Subcutaneous adipose tissue (tissue), 4 donors: ENCODE data around the gene TPH2. TPM values are rescaled to one million over a fixed set of nuclear protein-coding genes. Genes with fewer than 3 reads are reported as not detected.

Source experiments
- CTCF ChIP-seq: fragments of 450-650 bp; IDR thresholded peaks from one replicate; pipeline ENCODE4 v1.5.1; 2016; ENCODE audit warnings: low read depth, mild to moderate bottlenecking, control low read depth, antibody characterized with exemption, moderate library complexity
- total RNA-seq, 4 donors: library from RNA; depleted of rRNA; stranded (reverse); fragments of >200 nt; gene quantifications; one replicate each; pipeline ENCODE4 v1.1.0, GENCODE V29; 2016

The TPH2 gene
- total RNA-seq, 4 donors from 2014 or later = not detected

- TF ChIP-seq CTCF = no peak
These were observed 90.3 kb downstream of the TPH2 start for GRCh38 chr12:72028966-72029365.

DNA sequence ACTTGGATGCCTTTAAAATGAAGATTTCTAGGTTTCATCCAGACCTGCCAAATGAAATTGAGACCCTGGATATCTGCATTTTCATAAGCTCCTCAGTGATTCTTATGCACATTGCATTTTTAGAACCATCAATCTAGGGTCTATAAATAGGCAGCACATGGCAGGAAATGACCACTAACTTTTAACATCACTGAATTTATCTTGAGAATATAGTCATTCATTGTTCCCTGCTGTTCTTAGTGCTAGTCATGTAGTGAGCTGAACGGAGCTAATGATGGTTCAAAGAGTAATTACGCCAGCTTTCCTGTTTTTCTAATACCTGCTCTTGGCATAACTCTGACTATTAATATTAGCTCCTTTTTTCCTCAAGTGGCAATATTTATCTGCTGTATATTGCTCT lies 91.6 kb downstream of the TPH2 start:
- TF ChIP-seq CTCF = no peak

DNA sequence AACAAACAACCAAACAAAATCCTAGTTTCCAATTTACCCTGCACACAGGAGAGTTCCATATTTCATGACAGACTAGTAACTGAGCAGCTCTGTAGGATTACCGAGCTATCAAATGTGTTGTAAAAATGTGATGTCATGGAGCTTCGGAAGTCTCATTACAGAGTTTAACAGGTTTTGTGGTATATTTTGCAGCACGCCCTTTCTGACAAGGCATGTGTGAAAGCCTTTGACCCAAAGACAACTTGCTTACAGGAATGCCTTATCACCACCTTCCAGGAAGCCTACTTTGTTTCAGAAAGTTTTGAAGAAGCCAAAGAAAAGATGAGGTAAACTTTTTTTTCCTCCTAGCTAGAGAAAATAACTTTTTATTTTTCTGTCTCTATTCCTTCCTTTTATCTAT lies 92.4 kb downstream of the TPH2 start:
- no peak for TF ChIP-seq CTCF

DNA sequence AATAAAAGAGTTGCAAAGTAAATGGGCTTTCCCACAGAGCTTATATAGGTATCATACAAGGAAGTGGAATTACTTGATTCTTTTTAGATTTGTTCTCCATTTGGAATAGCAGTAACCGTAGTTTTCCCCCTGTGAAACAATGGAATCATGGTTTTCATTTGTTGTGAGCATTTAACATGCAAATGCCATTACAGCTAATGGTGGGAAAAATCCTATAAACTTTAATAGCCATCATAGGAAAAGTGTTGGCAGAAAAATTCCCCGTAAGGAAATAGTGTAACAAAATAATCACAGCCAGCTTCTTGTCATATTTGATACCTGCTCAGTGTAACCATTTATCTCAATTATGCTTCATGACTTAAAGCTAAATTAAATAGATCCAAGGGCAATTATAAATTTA lies 95.3 kb downstream of the TPH2 start:
- no peak for TF ChIP-seq CTCF

GRCh38 chr12:72035625-72036024 lies 97.0 kb downstream of the TPH2 start:
- no peak for TF ChIP-seq CTCF

DNA sequence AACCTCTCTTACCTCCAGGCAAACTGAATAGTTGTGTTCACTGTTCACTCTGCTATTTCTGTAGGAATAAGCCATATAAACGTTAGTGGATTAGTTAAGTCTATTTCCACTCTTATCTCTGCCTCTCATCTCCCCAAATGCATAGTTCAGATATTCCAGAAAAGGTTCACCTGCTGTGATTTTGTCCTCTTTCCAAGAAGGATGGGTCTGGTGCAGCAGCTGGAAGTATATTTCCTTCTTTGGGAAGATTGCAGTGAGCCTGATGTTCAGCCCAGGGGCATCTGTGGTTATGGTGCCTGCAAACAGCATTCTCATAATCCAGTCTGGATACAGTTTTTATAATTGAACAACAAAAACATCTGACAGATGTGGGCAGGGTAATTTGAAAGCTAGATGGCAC lies 97.7 kb downstream of the TPH2 start:
- TF ChIP-seq CTCF = no peak

- no peak for TF ChIP-seq CTCF
These were observed 98.6 kb downstream of the TPH2 start for GRCh38 chr12:72037006-72037795.
